ES-I3 (cell line): ENCODE results near the gene MAPT.

Experiments
- H3K36me3 ChIP-seq: 2 replicates; pipeline ENCODE4 v1.6.1; 2013; ENCODE audit warnings: mild to moderate bottlenecking, low read length, control low read depth, moderate library complexity; ENCODE audit not compliant: insufficient read depth
- H3K4me1 ChIP-seq: 2 replicates; pipeline ENCODE4 v1.6.1; 2013; ENCODE audit warnings: mild to moderate bottlenecking, control low read depth, low read length; ENCODE audit not compliant: insufficient read depth
- H3K9ac ChIP-seq: 2 replicates; pipeline ENCODE4 v1.6.1; 2013; ENCODE audit warnings: low read depth, mild to moderate bottlenecking, low read length, moderate library complexity
- H3K9me3 ChIP-seq: 2 replicates; pipeline ENCODE4 v1.6.1; 2013; ENCODE audit warnings: mild to moderate bottlenecking, low read length, moderate library complexity; ENCODE audit not compliant: control insufficient read depth, insufficient read depth

MAPT gene

DNA sequence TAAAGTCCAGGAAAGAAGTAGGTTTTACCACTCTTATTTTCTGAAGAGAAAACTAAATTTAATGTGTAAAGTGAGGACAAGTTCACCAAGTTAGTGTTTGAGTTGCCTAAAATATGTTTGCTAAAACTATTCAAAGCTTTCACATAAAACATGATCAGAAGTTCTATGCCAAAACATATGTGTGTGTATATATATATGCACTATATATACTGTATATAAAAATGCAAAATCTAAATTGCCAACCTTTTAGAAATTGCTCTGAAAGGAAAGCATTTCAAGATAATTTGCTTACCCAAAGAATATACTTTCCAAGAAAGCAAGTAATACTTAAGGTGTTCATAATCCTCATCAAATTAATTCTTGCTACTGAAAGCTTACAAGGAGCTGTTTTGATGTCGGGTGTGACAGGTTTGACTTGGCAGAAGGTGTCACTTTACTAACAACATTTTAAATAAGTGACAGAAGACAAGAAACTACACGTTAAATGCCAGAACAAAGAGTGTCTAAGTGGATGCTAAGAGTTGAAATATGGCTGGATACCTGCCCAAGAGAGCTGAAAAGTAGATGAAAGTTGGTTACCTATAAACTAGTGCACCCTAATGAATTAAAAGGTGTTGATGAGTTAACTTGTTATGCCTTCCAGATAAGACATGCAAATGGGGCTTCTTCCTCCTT is 72.4 kb downstream of the MAPT start:
- no peaks in the 10 kb centered on the region for H3K9me3 ChIP-seq
- no peaks in the 10 kb centered on the region for H3K36me3 ChIP-seq
- no peak overlapping the region for H3K9ac ChIP-seq
- H3K4me1 ChIP-seq = no peaks in the 10 kb centered on the region

DNA sequence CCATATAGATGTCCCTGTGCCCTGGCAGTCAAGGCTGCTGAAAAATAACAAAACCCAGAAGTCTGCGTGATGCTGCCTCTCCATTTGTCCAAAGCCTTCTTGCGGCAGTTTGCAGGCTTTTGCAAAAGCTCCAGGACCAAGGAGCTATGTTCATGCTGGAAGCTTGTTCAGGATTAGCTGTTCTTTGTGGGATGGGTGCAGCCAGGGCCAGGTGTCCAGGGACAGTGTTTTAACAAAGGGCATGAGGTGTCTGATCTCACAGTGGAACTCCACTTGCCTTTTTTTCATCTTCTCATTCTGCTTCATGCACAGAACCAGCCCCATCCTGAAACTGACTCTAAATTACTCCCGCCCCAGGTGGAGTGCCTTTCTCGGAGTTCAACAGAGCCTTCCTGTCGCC is 73.0 kb downstream of the MAPT start:
- Histone ChIP-seq H3K36me3 (no peaks in the 10 kb centered on the region), H3K9me3 (no peaks in the 10 kb centered on the region), H3K9ac (no peak overlapping the region), H3K4me1 (no peaks in the 10 kb centered on the region)

DNA sequence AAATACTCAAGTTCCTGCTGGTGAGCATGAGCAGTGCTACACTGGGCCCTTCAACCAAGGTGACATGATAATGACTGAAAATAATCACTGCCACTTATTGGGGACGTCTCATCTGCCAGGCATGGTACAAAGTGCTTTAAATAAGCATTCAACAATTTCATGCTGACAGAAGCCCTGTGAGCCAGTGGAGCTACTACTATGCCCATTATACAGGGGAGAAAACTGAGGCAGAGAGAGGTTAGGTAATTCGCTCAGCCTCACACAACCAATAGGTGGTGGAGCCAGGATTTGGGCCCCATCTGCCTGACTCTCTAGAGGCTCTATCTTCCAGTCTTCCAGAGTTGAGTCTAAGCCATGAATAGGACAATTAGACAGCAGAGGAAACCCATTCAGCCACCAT is 74.4 kb downstream of the MAPT start:
- no peaks in the 10 kb centered on the region for H3K4me1 ChIP-seq
- H3K36me3 ChIP-seq = no peaks in the 10 kb centered on the region
- no peak overlapping the region for H3K9ac ChIP-seq
- H3K9me3 ChIP-seq = no peaks in the 10 kb centered on the region

GRCh38 chr17:45969726-45970125 is 75.4 kb downstream of the MAPT start:
- Histone ChIP-seq H3K9me3 (no peaks in the 10 kb centered on the region), H3K4me1 (no peaks in the 10 kb centered on the region), H3K36me3 (no peaks in the 10 kb centered on the region), H3K9ac (no peak overlapping the region)

- Histone ChIP-seq H3K9ac (no peak overlapping the region), H3K9me3 (no peaks in the 10 kb centered on the region), H3K36me3 (no peaks in the 10 kb centered on the region), H3K4me1 (no peaks in the 10 kb centered on the region; the same call in 1 of the 2 replicates)
Measured at GRCh38 chr17:45970659-45971058, 76.3 kb downstream of the MAPT start.

DNA sequence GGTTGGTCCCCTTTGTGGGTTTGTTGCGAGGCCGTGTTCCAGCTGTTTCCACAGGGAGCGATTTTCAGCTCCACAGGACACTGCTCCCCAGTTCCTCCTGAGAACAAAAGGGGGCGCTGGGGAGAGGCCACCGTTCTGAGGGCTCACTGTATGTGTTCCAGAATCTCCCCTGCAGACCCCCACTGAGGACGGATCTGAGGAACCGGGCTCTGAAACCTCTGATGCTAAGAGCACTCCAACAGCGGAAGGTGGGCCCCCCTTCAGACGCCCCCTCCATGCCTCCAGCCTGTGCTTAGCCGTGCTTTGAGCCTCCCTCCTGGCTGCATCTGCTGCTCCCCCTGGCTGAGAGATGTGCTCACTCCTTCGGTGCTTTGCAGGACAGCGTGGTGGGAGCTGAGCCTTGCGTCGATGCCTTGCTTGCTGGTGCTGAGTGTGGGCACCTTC is 77.4 kb downstream of the MAPT start:
- no peaks in the 10 kb centered on the region; the same call in 1 of the 2 replicates for H3K4me1 ChIP-seq

GRCh38 chr17:45972531-45972930 is 78.2 kb downstream of the MAPT start:
- Histone ChIP-seq H3K4me1 (no peaks in the 10 kb centered on the region; the same call in 1 of the 2 replicates), H3K9me3 (no peaks in the 10 kb centered on the region), H3K9ac (no peak overlapping the region), H3K36me3 (no peaks in the 10 kb centered on the region)

More for the DNA sequence above, 77.4 kb downstream of the MAPT start:
- Histone ChIP-seq H3K9ac (no peak overlapping the region), H3K9me3 (no peaks in the 10 kb centered on the region), H3K36me3 (no peaks in the 10 kb centered on the region)

DNA sequence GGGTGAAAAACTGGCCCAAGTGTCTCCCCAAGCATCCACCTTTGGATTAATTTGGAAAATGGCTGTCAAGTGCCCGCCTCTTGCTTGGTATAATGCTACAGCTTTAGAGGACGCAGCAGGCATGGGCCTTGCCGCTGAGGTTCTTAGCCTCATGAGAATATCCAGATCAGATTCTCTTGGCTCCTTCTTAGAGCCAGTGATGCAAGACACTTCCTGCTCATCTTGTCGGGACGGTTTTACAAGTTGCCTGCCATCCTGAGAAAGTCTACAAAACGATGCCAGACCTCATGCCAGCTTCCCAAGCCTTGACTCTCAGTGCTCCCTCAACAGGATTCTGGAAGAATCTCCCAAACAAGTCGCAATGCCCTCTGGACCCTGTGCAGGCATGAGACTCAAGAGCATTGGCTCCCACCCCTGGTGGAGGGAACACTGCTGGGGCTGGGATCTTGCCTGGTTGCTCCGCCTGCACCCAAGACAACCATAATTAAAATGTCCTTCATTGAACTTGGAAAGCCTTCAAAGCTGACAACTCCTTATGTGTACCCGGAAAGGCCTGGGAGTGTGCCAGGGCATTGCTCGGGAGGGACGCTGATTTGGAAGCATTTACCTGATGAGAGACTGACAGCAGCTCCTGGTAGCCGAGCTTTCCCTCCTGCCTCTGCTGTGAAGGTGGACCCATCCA is 78.9 kb downstream of the MAPT start:
- no peak overlapping the region for H3K9ac ChIP-seq
- no peaks in the 10 kb centered on the region for H3K9me3 ChIP-seq
- H3K4me1 ChIP-seq = no peaks in the 10 kb centered on the region; the same call in 1 of the 2 replicates
- no peaks in the 10 kb centered on the region for H3K36me3 ChIP-seq

DNA sequence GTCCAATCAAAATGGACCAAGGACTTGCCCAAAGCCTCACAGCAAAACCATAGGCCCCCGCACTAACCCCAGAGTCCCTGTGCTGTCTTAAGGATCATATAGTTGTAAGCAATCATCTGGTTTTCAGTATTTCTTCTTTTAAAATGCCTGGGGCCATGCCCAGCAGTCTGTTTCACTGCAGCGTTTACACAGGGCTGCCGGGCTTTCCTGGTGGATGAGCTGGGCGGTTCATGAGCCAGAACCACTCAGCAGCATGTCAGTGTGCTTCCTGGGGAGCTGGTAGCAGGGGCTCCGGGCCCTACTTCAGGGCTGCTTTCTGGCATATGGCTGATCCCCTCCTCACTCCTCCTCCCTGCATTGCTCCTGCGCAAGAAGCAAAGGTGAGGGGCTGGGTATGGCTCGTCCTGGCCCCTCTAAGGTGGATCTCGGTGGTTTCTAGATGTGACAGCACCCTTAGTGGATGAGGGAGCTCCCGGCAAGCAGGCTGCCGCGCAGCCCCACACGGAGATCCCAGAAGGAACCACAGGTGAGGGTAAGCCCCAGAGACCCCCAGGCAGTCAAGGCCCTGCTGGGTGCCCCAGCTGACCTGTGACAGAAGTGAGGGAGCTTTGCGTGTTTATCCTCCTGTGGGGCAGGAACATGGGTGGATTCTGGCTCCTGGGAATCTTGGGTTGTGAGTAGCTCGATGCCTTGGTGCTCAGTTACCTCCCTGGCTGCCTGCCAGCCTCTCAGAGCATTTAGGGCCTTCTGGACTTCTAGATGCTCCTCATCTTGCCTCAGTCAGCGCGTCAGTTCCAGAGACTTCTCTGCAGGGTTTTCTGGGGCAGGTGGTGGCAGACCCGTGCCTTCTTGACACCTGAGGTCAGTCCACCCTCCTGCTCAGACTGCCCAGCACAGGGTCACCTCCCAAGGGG is 79.8 kb downstream of the MAPT start:
- Histone ChIP-seq H3K9ac (no peak overlapping the region), H3K9me3 (no peaks in the 10 kb centered on the region), H3K4me1 (no peaks in the 10 kb centered on the region; the same call in 1 of the 2 replicates), H3K36me3 (no peaks in the 10 kb centered on the region)

- Histone ChIP-seq H3K36me3 (no peaks in the 10 kb centered on the region), H3K4me1 (no peaks in the 10 kb centered on the region; the same call in 1 of the 2 replicates), H3K9ac (no peak overlapping the region), H3K9me3 (no peaks in the 10 kb centered on the region)
Measured at GRCh38 chr17:45974916-45975630, 80.7 kb downstream of the MAPT start.

GRCh38 chr17:45975640-45976295 is 81.4 kb downstream of the MAPT start:
- no peaks in the 10 kb centered on the region for H3K36me3 ChIP-seq
- H3K9me3 ChIP-seq = no peaks in the 10 kb centered on the region
- no peak overlapping the region for H3K9ac ChIP-seq
- H3K4me1 ChIP-seq = no peaks in the 10 kb centered on the region; the same call in 1 of the 2 replicates

GRCh38 chr17:45976391-45976754 is 82.0 kb downstream of the MAPT start:
- no peaks in the 10 kb centered on the region; the same call in 1 of the 2 replicates for H3K4me1 ChIP-seq
- no peak overlapping the region for H3K9ac ChIP-seq
- H3K9me3 ChIP-seq = no peaks in the 10 kb centered on the region
- H3K36me3 ChIP-seq = no peaks in the 10 kb centered on the region

DNA sequence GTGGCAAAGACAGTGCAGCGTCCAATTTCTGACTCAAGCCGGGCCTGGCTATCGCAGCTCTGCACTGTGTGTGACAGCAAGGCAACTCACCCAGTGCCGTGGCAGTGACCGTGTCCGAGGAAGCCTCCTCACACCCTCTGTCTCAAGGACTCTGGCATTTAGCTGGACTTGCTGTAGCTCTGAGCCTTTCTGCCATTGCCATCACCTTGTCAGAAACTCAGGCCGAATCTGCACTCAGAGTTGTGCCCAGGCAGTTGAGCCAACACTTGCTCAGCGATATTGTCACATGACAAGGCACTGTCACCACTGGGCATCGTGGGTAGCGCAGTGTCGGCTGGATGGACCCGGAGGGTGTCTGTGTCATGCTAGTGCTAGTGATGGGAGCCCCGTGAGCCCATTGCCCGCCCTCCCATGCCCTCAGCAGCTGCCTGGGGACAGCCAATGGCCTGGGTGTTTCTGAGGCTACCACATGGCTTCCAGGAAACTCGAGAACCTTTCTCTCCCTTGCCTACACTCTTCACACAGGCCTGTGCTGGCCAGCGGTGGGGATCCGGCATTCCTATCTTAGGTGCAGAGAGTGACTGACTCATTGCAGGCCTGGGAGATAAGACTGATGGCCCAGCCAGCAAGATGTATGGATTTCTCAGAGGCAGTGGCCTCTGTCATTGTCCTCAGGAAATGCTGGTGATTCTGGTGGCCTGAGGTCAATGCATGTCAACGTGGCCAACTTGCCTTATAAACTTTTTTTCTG is 82.6 kb downstream of the MAPT start:
- no peaks in the 10 kb centered on the region for H3K36me3 ChIP-seq
- H3K9me3 ChIP-seq = no peaks in the 10 kb centered on the region
- H3K4me1 ChIP-seq = no peaks in the 10 kb centered on the region; the same call in 1 of the 2 replicates
- no peak overlapping the region for H3K9ac ChIP-seq
